GM15510 (cell line): ENCODE data around the gene EOMES.

Experiments
- POLR2A ChIP-seq: IDR thresholded peaks from 3 replicates; pipeline ENCODE4 v1.6.1; 2011; ENCODE audit warnings: borderline replicate concordance; ENCODE audit not compliant: insufficient read length; ENCODE audit errors: extremely low read depth

The EOMES gene

GRCh38 chr3:27721717-27722564 is at the start of gene EOMES:
Gene EOMES, minus strand, starts transcription at chr3:27722323. Its CDS starts 29 bp downstream, at chr3:27722294.
- no peak for TF ChIP-seq POLR2A

GRCh38 chr3:27767000-27767399 is 44.9 kb upstream of the EOMES start:
- no peak for TF ChIP-seq POLR2A

DNA sequence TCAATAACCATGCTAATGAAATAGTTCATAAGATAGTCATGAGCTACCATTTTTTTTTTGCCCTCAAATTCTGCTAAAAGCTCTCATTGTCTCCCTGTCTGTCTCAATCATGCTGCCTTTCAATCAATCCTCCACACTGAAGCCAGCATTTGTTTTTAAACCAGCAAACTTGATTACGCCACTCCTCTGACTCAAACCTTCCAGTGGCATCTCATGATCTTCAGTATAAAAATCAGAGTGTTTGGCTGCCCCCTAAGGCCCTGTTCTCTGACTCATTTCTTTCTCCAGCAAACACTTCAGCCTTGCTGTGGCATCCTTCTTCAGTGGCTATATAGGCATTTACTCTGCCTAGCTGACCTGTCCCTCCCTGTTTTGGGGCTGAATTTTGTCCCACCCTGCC is 36.0 kb upstream of the EOMES start:
- TF ChIP-seq POLR2A: no peak

DNA sequence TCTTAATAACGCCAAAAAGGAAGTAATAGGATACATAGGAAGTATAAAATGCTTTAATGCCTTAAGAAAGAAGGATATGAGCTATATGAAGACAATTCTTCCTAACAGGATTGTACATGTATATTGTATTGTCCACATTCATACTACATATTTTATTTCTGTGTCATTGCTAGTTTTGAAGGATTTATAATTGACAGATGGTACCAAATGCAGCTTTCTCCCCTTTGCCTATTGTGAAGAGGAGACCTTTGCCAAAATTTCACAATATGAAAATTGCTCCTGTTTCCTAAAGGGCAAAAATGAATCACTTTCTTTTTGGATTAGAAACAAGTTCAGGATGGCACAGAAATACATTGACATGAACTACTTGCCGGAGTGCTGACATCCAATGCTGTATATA is 34.8 kb upstream of the EOMES start:
- TF ChIP-seq POLR2A: no peak

GRCh38 chr3:27752926-27753325 is 30.8 kb upstream of the EOMES start:
- TF ChIP-seq POLR2A: no peak

GRCh38 chr3:27749643-27750042 is 27.5 kb upstream of the EOMES start:
- TF ChIP-seq POLR2A: no peak

DNA sequence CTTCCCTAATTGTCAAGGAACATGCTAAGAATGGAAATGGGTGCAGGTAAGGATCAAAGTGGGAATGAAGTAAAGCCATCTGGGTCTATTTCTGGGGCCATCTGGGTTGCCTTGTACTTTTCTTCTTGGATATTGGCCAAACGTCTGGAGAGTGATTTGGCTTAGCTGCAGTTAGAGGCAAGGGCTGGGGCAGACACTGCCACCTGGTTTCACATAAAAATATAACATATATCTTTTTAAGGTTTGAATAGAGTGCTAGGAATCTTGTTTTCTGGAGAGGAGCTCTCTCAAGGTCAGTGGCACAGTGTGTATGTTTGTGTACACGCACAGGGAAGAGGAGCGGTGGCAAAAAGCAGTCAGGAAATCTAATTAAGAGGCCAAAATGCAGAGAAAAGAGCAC is 24.7 kb upstream of the EOMES start:
- no peak for TF ChIP-seq POLR2A

DNA sequence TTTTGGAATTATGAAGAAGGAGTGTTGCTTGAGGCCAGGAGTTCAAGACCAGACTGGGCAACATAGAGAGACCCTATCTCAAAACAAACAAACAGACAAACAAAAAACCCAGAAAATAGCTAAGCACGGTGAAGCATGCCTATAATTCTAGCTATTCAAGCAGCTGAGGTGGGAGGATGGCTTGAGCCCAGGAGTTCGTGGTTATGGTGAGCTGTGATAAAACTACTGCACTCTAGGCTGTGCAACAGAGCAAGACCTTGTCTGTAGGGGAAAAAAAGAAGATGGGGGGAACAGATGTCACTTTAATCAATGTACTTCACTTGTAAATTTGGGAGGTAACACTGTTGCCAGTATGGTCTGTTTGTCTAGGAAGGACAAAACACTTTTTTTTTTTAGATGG is 18.7 kb upstream of the EOMES start:
- no peak for TF ChIP-seq POLR2A

DNA sequence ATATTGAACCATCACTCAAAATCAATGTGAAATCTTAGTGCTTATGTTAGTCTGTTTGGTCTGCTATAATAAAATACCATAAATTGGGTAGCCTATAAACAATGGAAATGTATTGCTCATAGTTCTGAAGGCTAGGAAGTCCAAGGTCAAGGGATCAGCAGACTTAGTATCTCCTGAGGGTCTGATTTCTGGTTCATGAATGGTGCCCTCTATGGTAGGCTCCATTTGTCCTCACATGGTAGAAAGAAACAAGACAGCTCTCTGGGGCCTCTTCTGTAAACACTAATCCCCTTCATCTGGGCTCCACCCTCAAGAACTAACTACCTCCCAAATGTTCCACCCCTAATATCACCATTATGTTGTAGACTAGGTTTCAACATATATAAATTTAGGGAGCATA is 15.0 kb upstream of the EOMES start:
- no peak for TF ChIP-seq POLR2A

DNA sequence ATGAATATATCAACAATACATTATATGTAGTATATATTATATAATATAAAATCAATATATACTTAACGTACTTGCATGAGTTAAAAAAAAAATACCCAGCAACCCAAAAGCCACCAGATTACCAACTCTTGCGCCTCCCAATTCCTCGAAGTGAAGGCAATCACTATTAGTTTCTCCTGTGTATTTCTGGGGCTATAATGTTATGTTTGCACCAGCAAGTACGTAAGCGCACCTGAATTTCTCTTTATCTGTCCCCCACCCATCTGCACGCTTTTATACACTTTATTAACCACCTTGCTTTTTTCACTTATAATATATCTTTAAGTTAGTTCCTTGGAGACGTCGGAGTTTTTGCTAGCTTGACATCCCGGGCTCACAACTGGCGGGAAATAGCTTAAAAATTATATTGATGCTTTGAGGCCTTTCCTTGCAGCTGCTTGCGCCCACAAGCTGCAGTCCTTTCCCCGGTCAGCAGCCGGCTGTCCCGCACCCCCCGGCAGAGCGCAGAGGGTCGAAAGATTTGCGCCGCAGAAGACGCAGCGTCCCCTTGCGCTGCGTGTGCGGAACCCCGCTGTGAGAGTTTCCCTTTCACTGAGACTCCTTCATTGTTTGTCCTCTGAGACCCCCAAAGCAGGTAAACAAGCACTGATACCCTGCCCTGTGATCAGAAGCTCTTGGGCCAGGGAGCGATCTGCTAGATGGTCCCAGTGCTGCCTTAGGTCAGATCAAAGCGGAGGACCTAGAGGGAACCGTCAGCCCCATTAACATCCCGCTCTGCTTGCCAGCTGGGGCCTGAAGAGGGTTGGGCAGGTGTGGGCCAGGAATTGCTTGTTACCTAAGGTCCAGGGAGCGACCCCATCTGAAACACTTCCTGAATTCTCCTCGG is 8.9 kb upstream of the EOMES start:
- TF ChIP-seq POLR2A: no peak

DNA sequence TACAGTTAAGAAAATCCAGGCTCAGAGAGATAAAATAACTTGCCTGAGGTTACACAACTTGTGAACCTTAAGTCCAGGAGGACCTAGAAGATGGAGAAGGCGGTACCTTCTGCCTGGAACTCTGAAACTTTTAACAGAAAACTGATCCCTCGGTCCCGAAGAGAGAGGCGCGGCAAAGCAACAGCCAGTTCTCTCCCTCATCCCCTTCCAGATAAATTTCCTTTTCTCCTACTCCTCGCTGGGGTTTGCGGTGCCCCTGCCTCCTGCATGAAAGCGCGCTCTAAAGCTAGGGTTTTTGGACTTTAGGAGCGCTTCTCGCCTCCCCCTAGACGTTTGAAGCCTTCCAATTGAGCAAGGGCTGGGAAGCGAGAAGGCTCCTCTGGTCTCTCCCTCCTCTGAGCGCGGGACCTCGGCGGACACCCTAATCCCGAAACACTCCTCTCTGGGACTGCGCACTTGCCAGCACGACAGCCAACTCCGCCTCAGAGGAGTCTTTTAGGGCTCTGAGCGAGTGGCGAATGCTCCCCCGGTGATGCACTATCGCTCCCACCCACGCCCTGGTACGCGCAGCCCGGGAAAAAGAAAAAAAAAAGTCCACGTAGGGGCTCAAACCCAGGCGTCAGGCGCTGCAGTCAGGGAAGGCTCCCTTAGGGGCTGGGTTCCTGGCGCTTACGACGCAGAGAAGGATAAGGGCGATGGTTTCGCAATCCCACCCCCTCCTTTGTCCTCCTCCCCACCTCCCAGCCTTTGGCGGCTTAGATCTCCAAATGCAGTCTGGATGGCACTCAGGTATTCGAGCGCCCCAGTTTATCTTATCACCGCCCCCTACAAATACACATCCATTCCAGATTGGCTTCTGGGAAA is 7.9 kb upstream of the EOMES start:
- TF ChIP-seq POLR2A: no peak

GRCh38 chr3:27729325-27729724 is 7.2 kb upstream of the EOMES start:
- no peak for TF ChIP-seq POLR2A

DNA sequence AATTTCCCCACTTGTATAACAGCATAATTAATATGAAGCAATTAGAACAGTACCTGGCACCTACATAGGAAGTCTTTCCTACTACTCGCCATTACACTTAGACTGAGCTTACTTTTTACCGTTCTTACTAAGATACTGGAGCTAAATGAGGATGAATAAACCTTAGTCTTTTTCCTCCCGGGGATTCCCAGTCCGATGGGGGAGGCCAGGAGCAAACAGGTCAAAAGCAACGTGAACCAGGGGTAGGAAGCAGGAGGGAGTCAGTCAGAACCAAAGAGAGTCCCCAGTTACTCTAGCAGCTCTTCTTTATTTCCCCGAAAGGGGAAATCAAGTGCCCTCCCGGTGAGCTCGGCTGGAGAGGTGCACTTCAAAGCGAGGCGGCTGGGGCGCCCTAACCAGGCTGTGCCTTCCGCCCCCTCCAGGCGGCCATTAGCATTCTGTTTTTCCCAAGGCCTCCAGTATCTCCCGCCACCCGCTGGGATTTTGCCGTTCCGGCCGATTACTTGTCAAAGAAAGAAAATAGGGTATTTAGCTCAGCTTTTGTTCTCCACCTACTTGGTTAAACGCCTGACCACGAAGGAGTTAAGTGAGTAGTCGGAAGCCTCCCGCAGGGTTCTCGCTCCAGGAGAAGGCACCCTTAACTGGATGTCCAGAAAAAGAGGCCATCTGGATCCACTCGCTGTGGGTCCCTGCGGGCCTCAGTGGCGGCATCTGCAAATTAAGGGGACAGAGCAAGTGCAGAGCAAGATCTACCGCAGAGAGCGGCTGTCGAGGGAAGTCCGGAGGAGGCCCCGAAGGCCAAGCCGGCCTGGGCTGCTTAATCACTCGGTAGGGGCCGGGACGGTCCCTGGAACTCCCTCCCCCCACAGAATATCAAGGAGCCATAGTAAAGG is 6.3 kb upstream of the EOMES start:
- TF ChIP-seq POLR2A: no peak

DNA sequence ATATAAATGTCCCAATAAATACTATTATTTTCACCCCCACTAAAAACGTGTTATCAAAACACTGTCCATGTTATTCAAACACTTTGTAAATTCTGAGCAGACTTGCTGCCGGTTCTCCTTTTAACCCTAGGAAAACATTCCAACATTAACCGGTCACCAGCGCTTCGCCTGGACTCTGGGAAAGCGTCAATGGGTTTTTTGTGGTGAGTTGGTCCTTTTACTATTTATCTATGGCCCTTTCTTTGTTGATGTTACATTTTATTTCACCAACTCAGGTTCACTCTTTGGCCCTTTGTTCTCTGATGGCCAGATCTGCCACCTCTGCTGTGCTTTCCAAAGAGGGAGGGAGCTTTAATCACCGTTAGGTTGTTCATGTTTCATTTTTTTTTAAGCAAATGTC is 4.1 kb upstream of the EOMES start:
- no peak for TF ChIP-seq POLR2A
